ENCODE measurements around the gene RIMBP2. TPM values are rescaled to one million over a fixed set of nuclear protein-coding genes. Genes with fewer than 3 reads are reported as not detected.

RIMBP2 gene
- total and polyA plus RNA-seq, 2 experiments from 2014 or later, result 0.31 to 0.37 TPM

DNA sequence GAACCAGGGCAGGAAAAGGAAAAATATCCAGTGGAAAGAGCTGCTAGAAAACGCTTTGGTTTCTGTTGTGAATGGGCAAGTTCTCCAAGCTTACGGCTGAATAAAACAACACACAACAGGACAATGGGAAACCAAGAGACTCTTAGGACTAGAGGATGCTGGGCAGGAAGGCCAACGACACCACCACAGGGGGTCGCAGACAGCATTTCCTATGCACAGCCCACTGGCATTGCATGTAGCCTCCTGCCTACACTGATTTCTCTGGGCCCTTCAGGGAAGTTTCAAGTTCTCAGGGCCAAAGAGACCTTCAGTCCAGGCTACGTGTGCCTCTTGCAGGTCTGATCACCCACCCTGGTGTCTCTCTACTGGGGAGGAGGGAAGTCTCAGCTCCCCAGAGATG, 108.0 kb downstream of the RIMBP2 start:
- no peak overlapping the region for H3K4me2 ChIP-seq
- H3K4me1 ChIP-seq (ENCODE audit: insufficient read depth), result no peaks in the 10 kb centered on the region
- ATAC-seq (no peak), DNase-seq (ENCODE audit: low spot score) (no peak)
- no peaks in the 10 kb centered on the region for H3K27me3 ChIP-seq (ENCODE audit: insufficient read depth)
- H3K27ac ChIP-seq (ENCODE audit: low read depth), result no peak overlapping the region
- H3F3A ChIP-seq (replicated peaks; ENCODE audit: low read depth), result no peaks in the 10 kb centered on the region
- Mint-ChIP-seq H3K36me3 (ENCODE audit: low read depth) (peaks cover 23% of the 10 kb centered on the region), H3K4me1 (no peaks in the 10 kb centered on the region), H3K27ac (no peak overlapping the region), H3K4me3 (no peak overlapping the region), H3K9me3 (peaks cover 93% of the 10 kb centered on the region), H3K27me3 (ENCODE audit: insufficient read depth, low read depth, poor library complexity) (peaks cover 3% of the 10 kb centered on the region)
- H3K4me3 ChIP-seq, result no peak overlapping the region
- TF ChIP-seq CTCF (conservative IDR thresholded peaks at IDR 0.05; ENCODE audit: low read depth in 2 of 2), result no peak
- H4K20me1 ChIP-seq (replicated peaks; ENCODE audit: insufficient read depth), result no peaks in the 10 kb centered on the region
- H3K36me3 ChIP-seq (ENCODE audit: insufficient read depth), result no peaks in the 10 kb centered on the region
- H3K79me2 ChIP-seq (replicated peaks; ENCODE audit: insufficient read depth), result no peaks in the 10 kb centered on the region
- H2AFZ ChIP-seq, result no peak overlapping the region
- no peaks in the 10 kb centered on the region for H3K9me2 ChIP-seq (ENCODE audit: insufficient read depth)

DNA sequence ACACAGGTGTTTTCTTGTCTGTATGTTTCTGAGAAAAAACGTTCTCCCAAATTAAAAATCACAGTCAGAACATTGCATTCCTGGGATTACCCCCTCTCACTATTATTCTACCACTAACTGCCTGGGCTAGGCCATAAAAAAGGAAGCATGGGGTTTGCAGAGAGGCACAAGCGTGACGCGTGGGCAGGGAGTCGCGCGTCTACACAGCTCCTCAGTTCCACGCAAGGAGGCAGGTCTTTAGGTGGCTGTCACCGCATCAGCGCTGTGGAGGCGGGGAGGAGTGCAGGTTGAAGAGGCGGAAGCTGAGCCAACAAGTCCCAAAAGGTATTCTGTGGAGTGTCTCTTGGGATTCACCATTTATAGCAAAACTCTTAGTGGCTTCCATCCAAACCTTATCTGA, 109.9 kb downstream of the RIMBP2 start:
- peaks cover 23% of the 10 kb centered on the region for H3K36me3 Mint-ChIP-seq (ENCODE audit: low read depth)
- Histone ChIP-seq H3K27ac (ENCODE audit: low read depth) (no peak overlapping the region), H3K4me2 (no peak overlapping the region), H3K27me3 (ENCODE audit: insufficient read depth) (no peaks in the 10 kb centered on the region), H3K4me1 (ENCODE audit: insufficient read depth) (no peaks in the 10 kb centered on the region), H4K20me1 (replicated peaks; ENCODE audit: insufficient read depth) (no peaks in the 10 kb centered on the region), H3K79me2 (replicated peaks; ENCODE audit: insufficient read depth) (no peaks in the 10 kb centered on the region), H3F3A (replicated peaks; ENCODE audit: low read depth) (no peaks in the 10 kb centered on the region), H3K36me3 (ENCODE audit: insufficient read depth) (no peaks in the 10 kb centered on the region), H3K4me3 (no peak overlapping the region), H3K9me2 (ENCODE audit: insufficient read depth) (no peaks in the 10 kb centered on the region), H2AFZ (no peak overlapping the region)
- no peak for ATAC-seq
- no peak for DNase-seq (ENCODE audit: low spot score)
- no peak overlapping the region for H3K4me3 Mint-ChIP-seq
- peaks cover 3% of the 10 kb centered on the region for H3K27me3 Mint-ChIP-seq (ENCODE audit: insufficient read depth, low read depth, poor library complexity)
- no peaks in the 10 kb centered on the region for H3K4me1 Mint-ChIP-seq
- H3K27ac Mint-ChIP-seq, result no peak overlapping the region
- TF ChIP-seq, protein P1, sequence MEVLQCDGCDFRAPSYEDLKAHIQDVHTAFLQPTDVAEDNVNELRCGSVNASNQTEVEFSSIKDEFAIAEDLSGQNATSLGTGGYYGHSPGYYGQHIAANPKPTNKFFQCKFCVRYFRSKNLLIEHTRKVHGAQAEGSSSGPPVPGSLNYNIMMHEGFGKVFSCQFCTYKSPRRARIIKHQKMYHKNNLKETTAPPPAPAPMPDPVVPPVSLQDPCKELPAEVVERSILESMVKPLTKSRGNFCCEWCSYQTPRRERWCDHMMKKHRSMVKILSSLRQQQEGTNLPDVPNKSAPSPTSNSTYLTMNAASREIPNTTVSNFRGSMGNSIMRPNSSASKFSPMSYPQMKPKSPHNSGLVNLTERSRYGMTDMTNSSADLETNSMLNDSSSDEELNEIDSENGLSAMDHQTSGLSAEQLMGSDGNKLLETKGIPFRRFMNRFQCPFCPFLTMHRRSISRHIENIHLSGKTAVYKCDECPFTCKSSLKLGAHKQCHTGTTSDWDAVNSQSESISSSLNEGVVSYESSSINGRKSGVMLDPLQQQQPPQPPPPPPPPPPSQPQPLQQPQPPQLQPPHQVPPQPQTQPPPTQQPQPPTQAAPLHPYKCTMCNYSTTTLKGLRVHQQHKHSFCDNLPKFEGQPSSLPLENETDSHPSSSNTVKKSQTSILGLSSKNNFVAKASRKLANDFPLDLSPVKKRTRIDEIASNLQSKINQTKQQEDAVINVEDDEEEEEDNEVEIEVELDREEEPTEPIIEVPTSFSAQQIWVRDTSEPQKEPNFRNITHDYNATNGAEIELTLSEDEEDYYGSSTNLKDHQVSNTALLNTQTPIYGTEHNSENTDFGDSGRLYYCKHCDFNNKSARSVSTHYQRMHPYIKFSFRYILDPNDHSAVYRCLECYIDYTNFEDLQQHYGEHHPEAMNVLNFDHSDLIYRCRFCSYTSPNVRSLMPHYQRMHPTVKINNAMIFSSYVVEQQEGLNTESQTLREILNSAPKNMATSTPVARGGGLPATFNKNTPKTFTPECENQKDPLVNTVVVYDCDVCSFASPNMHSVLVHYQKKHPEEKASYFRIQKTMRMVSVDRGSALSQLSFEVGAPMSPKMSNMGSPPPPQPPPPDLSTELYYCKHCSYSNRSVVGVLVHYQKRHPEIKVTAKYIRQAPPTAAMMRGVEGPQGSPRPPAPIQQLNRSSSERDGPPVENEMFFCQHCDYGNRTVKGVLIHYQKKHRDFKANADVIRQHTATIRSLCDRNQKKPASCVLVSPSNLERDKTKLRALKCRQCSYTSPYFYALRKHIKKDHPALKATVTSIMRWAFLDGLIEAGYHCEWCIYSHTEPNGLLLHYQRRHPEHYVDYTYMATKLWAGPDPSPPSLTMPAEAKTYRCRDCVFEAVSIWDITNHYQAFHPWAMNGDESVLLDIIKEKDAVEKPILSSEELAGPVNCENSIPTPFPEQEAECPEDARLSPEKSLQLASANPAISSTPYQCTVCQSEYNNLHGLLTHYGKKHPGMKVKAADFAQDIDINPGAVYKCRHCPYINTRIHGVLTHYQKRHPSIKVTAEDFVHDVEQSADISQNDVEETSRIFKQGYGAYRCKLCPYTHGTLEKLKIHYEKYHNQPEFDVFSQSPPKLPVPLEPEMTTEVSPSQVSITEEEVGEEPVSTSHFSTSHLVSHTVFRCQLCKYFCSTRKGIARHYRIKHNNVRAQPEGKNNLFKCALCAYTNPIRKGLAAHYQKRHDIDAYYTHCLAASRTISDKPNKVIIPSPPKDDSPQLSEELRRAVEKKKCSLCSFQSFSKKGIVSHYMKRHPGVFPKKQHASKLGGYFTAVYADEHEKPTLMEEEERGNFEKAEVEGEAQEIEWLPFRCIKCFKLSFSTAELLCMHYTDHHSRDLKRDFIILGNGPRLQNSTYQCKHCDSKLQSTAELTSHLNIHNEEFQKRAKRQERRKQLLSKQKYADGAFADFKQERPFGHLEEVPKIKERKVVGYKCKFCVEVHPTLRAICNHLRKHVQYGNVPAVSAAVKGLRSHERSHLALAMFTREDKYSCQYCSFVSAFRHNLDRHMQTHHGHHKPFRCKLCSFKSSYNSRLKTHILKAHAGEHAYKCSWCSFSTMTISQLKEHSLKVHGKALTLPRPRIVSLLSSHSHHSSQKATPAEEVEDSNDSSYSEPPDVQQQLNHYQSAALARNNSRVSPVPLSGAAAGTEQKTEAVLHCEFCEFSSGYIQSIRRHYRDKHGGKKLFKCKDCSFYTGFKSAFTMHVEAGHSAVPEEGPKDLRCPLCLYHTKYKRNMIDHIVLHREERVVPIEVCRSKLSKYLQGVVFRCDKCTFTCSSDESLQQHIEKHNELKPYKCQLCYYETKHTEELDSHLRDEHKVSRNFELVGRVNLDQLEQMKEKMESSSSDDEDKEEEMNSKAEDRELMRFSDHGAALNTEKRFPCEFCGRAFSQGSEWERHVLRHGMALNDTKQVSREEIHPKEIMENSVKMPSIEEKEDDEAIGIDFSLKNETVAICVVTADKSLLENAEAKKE (CRISPR knock-in tag; IDR thresholded peaks at IDR 0.05), result no peak
- TF ChIP-seq ZNF331 (CRISPR knock-in tag; IDR thresholded peaks at IDR 0.05; ENCODE audit: low read depth) (no peak), POLR2AphosphoS5 (IDR thresholded peaks at IDR 0.05; ENCODE audit: low read depth) (no peak), STAT1 (IDR thresholded peaks at IDR 0.05; ENCODE audit: unreplicated experiment) (no peak), REST (IDR thresholded peaks at IDR 0.05; ENCODE audit: unreplicated experiment) (no peak)
- peaks cover 94% of the 10 kb centered on the region for H3K9me3 Mint-ChIP-seq
